ENCODE data around the gene RNLS.

The RNLS gene

DNA sequence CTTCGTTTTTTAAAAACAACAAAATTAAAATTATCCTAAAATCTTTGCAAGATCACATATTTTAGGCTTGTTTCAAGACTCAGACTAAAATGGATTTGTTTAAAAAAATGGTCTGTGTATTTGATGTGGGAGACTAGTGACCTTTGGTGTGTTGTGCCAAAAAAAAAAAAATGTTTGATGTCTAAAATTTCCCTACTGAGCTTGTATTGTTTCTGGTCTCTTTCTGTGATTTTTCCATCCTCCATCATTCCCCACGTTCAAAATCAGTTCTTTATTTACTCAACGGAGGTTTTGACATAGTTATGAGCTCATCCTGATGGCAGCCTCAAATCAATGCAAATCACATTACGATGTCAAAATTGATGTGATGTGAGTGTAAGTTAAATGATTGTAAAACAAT, 326.2 kb downstream of the RNLS start:
- no peak for DNase-seq (ENCODE audit: low spot score)

DNA sequence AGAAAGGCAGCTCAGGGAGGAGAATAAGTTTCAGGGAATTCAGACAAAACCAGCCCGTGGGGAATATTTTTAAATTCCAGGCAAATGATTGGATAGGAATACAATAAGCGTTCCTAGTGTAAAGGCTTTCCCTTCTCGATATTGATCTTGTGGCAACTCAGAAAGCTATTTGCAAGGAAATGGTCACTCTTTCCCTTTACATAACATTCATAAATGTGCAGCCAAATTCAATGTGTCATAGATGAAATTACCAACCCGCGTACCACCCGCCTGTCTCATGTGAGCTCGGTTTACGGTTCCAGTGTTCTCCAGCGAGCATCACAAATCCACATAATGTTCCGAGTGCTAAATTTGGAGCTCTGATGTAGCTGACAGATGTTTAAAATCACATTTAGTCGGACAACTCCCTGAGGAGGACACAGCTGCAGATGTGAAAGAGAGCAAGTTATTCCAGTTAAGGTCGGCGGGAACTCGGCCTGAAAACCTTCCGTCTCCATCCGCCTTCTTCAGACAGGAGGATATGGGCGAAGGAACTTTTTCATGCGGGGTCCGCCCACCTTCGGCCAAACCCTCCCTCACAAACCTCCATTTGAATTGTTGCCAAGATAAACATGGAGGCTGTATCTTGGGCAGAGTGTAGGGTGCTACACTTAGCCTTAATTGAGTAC, 327.0 kb downstream of the RNLS start:
- no peak for DNase-seq (ENCODE audit: low spot score)

DNA sequence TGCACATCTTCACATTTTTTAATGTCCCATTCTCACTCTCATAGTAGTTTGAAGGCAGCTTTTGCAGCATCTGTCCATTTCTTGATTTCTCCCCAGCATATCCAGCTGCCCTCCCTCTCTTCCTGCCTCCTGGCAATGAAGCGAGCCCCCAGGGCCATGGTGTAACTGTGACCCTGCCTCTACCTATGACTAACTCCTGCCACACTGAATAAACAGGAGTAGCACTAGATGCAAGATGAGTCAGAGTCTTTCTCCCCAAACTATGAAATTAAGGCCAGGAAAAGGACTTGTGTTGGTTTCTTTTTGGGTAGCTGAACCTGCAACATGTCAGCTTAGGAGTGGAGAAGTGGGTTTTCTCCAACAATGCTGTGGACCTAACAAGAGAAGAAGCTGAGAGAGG, 329.0 kb downstream of the RNLS start:
- DNase-seq (ENCODE audit: low spot score): no peak

DNA sequence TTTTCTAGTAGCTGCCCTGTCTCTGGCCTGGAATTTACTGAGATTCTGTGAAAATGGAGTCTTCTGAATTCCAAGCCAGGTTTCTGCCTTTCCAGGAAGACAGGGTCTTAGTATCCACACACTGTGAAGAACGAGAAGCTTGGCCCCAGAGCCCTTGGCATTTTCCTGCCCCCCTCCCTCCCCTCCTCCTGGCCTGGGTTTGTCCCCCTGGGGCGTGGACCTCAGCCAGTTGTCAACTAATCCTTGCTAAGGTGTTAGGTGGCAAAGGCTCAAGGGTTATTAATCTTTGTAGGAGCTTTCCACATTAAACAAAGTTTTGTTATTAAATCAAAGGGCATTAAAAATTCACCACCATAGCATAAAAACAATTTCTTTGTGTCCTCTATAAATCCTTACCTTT, 329.5 kb downstream of the RNLS start:
- no peak for DNase-seq (ENCODE audit: low spot score)

DNA sequence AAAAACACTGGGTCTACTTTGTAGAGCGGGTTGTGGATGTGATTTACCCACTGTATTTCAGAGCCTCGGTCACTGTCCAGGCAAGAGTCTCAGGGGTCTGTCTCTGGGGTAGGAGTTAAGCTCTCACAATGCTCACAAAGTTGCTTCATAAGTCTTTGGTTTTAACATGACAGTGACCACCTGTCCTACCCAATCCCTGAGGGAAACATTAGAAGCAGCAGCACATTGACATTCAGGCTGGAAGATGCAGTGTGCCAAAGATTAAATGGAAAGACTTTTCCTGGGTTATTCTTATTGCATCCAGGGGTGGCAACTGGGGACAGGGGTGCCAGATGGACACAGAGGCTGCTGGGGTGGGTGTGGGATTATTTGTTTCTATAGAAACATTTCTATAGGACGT, 330.0 kb downstream of the RNLS start:
- DNase-seq (ENCODE audit: low spot score): no peak

DNA sequence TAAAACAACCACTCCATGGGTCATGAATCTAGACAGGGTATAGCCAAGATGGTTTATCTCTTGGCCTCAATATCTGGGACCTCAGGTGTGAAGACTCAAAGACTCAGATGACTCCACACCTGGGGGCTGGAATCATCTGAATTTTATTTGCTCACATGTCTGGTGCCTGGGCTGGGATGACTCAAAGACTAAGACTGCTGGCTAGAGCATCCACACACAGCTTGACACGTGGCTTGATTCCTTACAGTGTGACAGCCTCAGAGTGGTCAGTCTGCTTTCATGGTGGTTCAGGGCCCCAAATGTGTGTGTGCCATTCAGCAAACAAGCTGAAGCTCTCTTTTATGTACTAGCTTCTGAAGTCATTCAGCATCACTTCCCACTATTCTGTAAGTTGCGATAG, 333.7 kb downstream of the RNLS start:
- DNase-seq (ENCODE audit: low spot score): no peak

DNA sequence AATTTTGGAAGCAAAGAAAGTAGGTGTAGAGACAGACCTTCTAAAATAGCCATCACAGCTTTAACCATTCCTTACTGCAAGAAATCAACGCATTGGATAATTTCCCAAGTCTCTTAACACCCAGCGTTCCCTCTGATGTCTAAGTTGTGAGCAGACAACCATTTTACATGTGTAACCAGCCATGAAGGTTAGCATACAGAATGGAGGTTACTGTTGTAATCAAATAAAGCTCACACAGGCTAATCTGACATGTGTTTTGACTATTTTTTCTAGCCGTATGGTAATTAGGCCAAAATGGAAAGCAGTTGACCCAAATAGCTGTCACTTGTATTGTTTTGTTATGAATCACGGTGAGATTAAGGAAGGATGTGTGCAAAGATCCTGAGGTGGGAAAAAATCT, 336.4 kb downstream of the RNLS start:
- no peak for DNase-seq (ENCODE audit: low spot score)

DNA sequence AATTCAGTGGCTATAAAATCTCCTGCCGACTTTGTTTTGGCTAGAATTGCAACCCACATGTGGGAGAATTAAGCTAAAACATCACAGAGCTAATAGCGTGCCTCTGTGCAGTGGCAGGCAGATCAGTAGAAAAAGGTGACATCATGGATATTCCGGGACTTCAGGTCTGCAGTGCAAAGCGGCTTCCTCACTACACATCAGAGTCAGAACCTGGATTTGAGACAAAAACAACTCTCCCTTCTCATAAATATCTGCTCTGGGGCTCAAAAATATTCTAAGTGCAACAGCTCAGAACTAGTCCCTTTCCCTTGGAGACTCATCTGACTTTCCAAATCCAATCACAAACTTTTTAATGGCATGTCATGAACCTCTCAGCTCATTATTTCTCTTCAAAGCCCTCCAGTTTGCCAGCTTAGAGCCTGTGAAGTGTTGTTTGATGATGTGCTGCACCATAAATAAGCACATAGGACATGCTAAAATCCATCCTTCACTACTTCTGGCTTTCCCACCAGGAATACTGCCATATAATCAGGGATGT, 337.1 kb downstream of the RNLS start:
- DNase-seq (ENCODE audit: low spot score): no peak

DNA sequence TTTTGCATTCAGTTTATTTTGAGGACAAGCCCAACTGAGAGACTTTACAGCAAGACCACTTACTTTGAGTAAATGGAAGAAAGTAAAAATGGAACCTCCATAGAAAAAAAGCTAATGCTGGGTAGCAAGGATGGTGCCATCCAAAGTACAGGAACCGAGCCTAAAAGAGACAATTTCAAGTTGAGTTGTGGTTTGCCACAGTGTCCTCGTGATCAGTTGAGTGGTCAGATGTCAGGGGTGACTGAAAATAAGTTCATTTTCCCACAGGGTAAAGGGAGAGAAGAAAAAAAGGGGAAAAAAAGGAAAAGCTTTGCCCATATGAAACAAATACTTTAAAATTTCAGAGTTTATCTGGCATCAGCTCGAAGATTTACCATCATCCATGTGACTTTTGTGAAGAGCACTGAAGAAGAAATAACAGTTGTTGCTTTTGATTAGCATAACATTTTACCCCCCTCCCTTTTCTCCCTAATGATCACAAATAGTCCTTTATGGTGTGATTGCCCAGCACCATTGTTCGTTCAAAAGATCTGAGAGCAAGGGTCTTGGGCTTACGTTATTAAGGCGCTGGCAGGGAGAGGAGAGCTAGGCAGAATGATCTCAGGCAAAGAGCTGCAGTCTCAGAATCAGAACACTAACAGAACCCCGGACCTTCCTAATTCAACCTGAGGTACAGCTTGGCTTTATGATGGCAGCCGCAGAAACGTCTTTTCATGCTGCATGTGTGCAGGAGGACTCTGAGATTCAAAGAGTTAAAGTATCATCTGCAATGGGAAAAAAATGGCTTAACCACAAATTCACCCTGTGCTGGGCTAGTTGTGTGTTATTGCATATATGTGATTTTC, 338.1 kb downstream of the RNLS start:
- no peak for DNase-seq (ENCODE audit: low spot score)

DNA sequence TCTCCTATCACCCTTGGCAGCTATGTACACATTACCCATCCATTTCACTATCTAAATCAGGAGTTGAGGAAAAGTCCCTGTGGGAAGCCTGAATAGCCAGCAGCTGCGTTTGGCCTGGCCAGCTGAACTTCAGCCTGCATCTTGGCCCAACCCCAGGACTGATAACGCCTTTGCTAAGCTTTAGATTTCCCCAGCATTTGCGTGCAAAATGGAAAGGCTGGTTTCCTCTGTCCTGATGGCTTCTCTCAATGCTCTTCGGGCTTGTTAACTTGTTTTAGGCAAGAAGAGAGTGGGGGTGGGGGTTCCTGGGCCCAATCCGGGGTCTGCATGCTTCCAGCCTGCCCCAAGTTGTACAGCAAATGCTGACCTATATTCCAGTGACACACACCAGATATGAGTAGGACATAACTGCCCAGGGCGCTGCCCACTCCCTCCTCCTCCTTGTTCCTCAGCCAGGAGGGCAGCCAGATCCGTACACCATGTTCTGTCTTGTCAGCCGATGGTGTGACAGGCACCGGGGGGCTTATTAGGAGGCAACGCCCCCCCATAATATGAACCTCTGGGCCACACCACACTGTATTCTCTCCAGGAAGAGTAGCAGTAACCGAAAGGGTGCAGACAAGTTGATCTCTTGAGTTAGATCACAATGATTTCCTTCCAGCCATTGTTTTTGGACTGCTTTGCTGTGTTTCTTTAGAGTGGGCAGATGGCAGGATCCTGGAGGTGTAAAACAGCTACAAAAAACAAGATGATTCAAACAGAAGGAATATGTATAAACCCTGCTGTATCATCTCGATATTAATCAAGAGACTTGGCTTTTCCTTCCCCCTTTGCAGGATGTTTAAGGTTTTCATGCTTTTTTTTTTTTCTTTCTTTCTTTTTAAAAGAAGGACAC, 339.0 kb downstream of the RNLS start:
- no peak for DNase-seq (ENCODE audit: low spot score)

DNA sequence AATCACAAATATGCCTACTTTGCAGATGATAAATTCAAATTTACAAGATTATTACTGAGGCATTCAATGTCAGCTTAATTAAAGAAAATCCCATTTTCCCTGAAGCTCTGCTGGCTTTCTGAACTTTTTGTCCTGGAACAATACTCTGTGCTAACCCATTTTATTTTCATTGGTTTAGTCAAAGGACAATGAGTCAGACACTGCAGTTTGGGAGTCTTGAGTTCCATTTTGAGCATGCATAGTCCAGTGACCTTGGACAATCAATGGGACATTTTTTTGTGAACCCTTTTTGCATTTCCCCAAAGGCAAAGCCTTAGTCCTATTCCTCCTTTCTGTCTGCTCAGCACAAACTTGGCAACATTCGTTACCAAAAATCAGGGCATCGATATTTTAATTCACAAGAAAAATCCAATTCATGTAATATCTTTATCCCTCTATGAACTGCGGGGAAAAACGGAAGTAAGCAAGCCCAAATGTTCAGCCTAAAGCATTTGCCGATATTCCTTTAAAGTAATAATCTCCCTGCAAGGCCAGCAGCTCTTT, 339.8 kb downstream of the RNLS start:
- DNase-seq (ENCODE audit: low spot score): no peak

DNA sequence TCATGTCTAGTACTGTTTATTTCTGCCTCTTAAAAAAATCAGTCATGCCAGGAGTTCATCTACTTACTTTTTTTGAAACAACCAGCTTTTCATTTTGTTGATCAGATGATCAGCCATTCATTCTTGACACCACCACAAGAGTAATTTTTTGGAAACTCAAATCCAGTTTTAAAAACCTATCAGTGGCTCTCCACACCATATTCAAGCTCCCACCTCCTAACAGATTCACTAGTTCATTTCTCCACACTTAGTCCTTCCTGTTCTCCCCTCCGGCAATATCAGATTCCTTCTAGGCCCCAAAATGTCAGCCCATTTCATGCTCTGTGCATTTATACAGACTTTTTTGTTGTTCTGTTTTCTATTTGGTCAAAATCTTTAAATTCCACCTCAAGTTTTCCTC, 341.6 kb downstream of the RNLS start:
- no peak for DNase-seq (ENCODE audit: low spot score)

DNA sequence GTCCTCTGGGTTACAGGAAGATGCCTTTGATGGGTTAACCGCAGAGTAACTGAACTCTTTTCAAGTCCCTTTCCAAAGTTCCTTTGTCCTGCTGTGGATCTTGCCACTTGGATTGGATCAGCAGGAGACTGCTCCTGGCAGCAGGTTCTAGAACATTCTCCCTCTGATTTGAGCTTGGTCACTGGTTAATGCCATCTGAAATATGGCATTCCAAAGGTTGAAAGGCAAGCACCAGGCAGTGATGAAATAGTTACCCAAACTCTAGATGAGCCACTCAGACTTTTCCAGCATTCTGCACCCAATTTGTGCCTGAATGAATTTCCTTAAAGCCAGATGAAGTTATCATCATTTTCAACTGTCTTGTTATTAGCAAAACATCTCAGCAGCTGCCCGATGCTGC, 343.9 kb downstream of the RNLS start:
- no peak for DNase-seq (ENCODE audit: low spot score)

DNA sequence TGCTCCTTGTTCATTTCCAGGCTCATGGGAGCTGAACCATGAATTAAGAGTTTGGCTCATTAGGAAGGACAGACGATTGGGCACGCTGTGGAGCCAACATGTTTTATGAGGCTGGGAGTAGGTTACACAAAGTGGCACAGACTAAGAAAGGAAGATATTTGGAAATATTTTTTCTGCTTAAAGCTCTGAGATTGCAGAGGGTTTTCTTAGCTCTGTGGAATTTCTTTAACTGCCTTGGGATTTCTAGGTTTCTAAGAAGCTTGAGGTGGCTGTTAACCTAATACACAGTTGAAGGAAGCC, 344.6 kb downstream of the RNLS start:
- DNase-seq (ENCODE audit: low spot score): no peak

DNA sequence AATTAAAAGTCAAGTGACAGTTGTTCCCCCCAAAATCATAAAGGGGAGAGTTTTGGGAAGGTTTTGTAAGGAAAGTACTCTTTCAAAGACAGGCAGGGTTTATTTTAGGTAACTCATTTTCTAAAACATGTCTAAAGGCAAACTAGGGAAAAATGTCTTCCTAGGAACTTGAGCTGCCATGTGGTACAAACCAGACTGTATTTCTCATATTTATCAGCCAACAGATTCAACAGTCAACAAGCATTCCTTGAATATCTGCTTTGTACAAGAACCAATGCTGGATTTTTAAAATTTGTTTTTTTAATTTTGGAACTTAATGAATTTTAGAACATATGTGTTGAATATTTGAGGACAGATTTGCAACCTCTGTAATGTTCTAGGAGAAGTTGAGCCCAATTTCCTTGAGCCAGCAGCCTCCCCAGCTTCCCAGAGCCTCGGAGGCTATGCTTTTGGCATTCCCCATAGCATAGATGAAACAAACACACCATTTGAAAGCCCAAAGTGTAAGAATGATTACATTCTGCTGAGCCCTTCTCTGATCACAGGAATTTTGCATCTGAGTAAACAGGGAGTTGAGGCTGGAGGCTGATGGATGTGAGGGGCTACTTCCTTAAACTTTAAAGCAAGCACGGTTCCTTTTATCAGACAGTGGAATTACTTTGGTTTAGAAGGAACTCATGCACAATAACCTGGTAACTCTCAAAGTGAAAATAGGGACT, 345.1 kb downstream of the RNLS start:
- DNase-seq (ENCODE audit: low spot score): no peak

DNA sequence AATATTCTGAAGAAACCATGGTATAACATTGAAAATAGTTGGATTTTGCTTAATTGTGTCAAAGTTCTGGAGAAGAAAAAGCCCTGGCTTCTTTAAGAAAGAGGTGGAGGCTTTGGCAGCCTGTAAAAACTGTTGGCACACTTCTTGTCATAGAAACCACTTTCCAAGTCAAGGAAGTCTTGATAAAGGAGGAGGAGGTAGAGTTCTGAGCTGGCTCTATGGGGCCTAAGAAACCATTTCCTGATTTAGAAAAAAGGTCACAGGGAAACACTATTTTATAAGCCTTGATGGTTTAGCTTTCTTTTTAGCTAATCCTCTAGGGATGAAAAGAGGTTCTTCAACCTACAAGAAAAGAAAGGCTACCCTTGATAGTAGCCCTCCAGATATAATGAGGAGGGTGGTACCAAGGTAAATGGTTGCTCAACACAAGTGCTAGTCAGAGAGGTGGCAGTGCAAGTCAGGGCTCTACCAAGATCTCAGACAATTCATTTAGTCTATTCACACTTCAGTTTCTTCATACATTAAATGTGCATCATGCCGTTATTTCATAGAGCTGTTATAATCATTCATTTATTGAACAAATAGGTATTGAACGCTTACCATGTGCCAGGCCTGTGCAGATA, 346.9 kb downstream of the RNLS start:
- no peak for DNase-seq (ENCODE audit: low spot score)

DNA sequence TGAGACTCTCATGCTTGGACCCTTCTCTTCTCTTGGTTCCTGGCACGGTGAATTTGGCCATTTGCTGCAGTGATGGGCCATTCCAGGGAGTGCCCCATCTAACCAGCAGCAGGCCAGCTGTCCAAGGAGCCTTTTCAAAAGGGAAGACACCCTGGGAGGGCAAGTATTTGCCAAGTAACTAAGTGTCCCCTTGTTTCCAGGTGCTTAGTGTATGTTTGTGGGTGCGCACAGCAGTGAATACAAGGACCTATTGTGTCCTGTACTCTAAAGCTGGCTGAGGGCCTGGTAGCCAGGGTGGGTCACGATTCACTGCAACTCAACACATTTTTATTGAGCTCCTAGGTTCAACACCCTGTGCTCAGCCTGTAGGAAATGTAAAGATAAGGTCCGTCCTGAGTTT, 348.8 kb downstream of the RNLS start:
- no peak for DNase-seq (ENCODE audit: low spot score)

DNA sequence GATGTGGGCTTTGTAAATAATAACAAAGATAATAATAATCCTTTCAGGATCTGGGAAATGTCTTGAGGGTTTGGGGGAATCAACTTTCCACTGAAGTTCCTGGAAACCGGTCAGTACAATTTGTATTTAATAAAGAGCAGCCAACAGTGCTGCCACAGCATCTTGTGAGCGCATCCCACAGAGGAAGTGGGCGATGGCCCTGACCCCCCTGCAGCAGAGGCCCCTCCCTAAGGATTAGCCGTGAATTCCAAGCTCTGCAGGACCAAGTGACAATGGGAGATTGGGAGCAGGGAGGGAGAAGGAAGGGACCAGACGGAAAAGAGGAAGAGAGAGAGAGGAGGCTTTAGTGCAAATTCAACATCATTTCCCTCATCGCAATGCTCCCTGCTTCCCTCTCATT, 349.2 kb downstream of the RNLS start:
- no peak for DNase-seq (ENCODE audit: low spot score)

DNA sequence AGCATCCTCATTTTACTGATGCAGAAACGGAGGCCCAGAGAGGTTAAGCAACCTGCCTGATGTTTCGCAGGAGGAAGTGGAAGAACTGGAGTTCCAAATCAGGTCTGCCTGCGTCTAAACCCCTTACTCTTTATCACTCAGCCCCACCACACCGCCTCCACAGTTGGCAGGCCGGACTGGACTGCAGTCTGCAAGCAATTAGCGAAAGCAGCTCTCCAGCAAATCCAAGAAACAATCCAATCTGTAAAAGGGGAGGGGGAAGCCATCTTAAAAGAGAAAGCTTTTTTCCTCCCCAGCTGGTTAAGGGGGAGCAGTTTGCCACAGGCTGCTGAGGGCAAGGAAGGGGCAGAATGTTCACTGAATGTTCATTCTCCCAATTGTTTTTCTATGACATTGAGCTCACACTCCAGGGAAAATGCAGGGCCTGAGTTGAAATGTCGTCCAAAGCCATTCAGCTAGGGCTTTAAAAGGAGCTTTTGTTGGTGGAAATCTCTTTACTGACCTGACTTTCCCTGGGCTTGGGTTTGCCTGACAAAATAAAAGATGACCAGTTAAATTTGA, 350.1 kb downstream of the RNLS start:
- DNase-seq (ENCODE audit: low spot score): no peak

DNA sequence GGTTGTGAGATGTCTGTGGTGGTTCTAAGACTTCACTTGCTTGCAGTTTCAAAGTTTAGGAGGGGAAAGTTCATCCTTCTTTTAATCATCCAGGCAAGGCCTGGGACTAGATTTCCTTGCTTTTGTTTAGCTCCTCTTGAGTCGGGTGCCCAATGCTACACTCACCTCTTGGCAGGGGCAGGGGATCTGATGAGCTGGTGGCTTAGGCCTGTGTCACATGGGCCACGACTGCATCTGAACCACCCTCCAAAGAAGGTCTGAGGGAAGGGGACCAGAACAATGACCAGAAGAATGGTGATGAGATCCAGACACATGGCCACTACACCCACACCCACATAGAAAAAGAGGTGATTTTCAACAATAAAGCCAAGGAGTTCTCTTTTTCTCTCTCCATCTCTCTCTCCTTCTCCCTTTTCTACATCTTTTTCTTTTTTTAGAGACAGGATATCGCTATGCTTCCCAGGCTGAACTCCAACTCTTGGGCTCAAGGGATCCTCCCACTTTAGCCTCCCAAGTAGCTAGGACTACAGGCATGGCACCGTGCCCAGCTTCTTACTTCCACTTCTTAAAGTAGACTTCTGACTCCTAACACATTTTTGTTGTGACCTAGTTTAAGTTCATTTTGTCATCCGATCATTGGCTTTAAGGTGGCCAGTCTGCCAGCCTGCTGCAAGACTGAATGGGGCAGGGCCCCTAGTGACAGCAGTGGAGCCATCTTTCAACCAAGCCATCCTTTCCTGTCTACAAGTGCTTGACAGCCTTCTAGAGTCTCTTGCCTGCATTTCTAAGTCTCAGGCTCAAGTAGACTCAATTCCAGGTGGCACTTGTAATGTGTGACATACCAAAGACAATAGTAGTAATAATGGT, 350.9 kb downstream of the RNLS start:
- no peak for DNase-seq (ENCODE audit: low spot score)
